Measurements from ENCODE around the gene CUTA. TPM values are rescaled to one million over a fixed set of nuclear protein-coding genes. Genes with fewer than 3 reads are reported as not detected.
"Not testable (repeated sequence)": the region's sequence is repeated elsewhere in the genome, so short reads cannot be mapped to it uniquely, and the experiment has no call there.

Gene CUTA
- total RNA-seq, 1 experiment from 2014 or later = 212 TPM

DNA sequence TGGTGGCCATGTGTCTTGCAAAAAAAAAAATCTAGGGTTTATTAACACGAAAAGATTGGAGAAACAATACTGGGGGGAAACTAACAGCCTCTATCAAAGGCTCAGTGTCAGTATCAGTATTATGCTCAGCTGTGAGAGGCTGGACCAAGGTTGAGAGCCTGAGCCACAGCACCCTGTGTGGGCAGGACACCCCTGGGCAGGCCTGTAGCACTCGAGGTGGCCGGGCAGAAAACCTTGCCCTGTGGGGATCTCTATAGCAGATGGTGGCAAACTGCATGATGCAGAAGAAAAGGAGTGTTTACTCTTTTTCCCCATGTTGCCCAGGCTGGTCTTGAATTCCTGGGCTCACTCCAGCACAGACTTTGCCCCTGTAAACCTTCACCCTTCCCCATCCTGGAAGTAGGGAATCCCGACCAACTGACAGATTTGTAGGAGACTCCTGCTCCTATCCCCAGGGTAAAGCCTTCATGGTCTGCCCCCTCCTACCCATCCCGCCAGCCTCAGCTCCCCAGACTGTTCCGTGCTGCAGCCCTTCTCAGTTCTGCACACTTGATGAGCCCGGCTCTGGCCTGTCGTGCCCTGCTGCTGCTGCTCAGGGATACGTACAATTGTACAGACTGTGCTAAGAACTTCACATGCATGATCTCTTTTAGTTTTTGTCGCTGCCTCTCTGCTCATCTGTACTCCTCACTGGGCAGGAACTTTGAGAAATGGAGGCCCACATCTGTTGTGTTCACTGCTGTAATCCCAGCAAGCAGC is 34.3 kb downstream of the CUTA start:
- no peak for DNase-seq (ENCODE audit: unreplicated experiment)
- Mint-ChIP-seq H3K4me1 (ENCODE audit: insufficient read depth, unreplicated experiment) (peaks cover 14% of the 10 kb centered on the region), H3K9me3 (ENCODE audit: unreplicated experiment) (no peaks in the 10 kb centered on the region), H3K4me3 (ENCODE audit: unreplicated experiment) (no peak overlapping the region), H3K27me3 (ENCODE audit: insufficient read depth, unreplicated experiment) (no peaks in the 10 kb centered on the region), H3K27ac (ENCODE audit: low read depth, unreplicated experiment) (no peak overlapping the region), H3K36me3 (ENCODE audit: insufficient read depth, unreplicated experiment) (no peaks in the 10 kb centered on the region)
- no TSS peak for BruUV-seq (replicated peaks)
- ChIA-PET POLR2A (interaction anchor here (1.1 to 1.6 kb wide), 2 partner anchors 8 to 84 kb away, joined by 4 to 15 read pairs; no protein-coding TSS in a partner anchor), CTCF (interaction anchor here (0.6 to 1.9 kb wide), 7 partner anchors 9 to 152 kb away, joined by 3 to 10 read pairs (median 3); no protein-coding TSS in a partner anchor)
- TF ChIP-seq, protein P1, sequence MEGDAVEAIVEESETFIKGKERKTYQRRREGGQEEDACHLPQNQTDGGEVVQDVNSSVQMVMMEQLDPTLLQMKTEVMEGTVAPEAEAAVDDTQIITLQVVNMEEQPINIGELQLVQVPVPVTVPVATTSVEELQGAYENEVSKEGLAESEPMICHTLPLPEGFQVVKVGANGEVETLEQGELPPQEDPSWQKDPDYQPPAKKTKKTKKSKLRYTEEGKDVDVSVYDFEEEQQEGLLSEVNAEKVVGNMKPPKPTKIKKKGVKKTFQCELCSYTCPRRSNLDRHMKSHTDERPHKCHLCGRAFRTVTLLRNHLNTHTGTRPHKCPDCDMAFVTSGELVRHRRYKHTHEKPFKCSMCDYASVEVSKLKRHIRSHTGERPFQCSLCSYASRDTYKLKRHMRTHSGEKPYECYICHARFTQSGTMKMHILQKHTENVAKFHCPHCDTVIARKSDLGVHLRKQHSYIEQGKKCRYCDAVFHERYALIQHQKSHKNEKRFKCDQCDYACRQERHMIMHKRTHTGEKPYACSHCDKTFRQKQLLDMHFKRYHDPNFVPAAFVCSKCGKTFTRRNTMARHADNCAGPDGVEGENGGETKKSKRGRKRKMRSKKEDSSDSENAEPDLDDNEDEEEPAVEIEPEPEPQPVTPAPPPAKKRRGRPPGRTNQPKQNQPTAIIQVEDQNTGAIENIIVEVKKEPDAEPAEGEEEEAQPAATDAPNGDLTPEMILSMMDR (IDR thresholded peaks at IDR 0.05; ENCODE audit: unreplicated experiment) = no peak
- intact Hi-C loops (cut with micrococcal nuclease) = no loop called here

DNA sequence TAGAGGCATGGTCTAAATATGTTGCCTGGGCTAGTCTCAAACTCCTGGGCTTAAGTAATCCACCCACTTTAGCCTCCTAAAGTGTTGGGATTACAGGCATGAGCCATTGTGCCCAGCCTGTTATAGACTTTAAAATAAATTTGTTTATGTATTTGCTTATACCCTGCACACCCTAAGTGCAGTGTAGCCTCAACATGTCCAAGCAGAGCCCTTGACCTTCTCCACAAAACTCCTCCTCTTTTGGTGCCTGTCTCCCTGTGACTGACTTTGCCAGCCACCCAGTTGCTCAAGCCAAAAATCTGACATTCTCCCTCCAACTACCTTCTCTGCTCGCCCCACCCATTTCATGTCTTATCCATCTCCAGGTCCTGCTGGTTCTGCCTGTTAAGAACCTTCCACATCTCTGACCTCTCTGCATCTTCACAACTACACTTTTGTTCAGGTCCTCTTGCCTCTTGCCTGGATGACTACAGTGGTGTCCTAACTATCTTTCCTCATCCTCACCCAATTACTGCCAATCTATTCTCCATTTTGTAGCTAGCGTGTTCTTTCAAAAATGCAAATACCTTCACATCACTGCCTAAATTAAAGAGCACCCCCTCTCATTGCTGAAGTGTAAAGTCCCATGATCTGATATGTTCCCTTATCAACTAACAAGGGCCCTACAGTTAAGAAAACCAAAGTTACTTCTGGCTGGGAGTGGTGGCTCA is 37.5 kb downstream of the CUTA start:
- peak overlapping the region; percentile 0 for H3K27ac Mint-ChIP-seq (ENCODE audit: low read depth, unreplicated experiment)
- H3K4me1 Mint-ChIP-seq (ENCODE audit: insufficient read depth, unreplicated experiment) = peaks cover 14% of the 10 kb centered on the region
- DNase-seq (ENCODE audit: unreplicated experiment) = peak; percentile 19
- BruUV-seq (replicated peaks) = no TSS peak
- CTCF ChIA-PET = interaction anchor here (1.4 kb wide), 1 partner anchor 10 kb away, joined by 8 read pairs; no protein-coding TSS in a partner anchor
- POLR2A ChIA-PET = interaction anchor here (0.9 kb wide), 1 partner anchor 11 kb away, joined by 3 read pairs; no protein-coding TSS in a partner anchor
- peaks cover 15% of the 10 kb centered on the region for H3K36me3 Mint-ChIP-seq (ENCODE audit: insufficient read depth, unreplicated experiment)
- intact Hi-C loops (cut with micrococcal nuclease) = no loop called here
- H3K9me3 Mint-ChIP-seq (ENCODE audit: unreplicated experiment) = no peaks in the 10 kb centered on the region
- no peak overlapping the region for H3K4me3 Mint-ChIP-seq (ENCODE audit: unreplicated experiment)
- TF ChIP-seq, protein P1 (IDR thresholded peaks at IDR 0.05; ENCODE audit: unreplicated experiment) = no peak
- H3K27me3 Mint-ChIP-seq (ENCODE audit: insufficient read depth, unreplicated experiment) = no peaks in the 10 kb centered on the region

- H3K27ac Mint-ChIP-seq (ENCODE audit: low read depth, unreplicated experiment); H3K4me3 Mint-ChIP-seq (ENCODE audit: unreplicated experiment); H3K27me3 Mint-ChIP-seq (ENCODE audit: insufficient read depth, unreplicated experiment); DNase-seq (ENCODE audit: unreplicated experiment); POLR2A ChIA-PET; H3K9me3 Mint-ChIP-seq (ENCODE audit: unreplicated experiment); BruUV-seq (replicated peaks); intact Hi-C loops (cut with micrococcal nuclease): not testable (repeated sequence)
- Mint-ChIP-seq H3K36me3 (ENCODE audit: insufficient read depth, unreplicated experiment) (peaks cover 15% of the 10 kb centered on the region), H3K4me1 (ENCODE audit: insufficient read depth, unreplicated experiment) (peaks cover 19% of the 10 kb centered on the region)
- CTCF ChIA-PET = interaction anchor here (0.7 kb wide), 1 partner anchor 39 kb away, joined by 3 read pairs; the partner anchor contains the start of gene CUTA
These were observed 38.7 kb downstream of the CUTA start for GRCh38 chr6:33379184-33379583.

GRCh38 chr6:33377171-33377570 is 40.7 kb downstream of the CUTA start:
- Mint-ChIP-seq H3K27ac (ENCODE audit: low read depth, unreplicated experiment) (no peak overlapping the region), H3K4me3 (ENCODE audit: unreplicated experiment) (no peak overlapping the region), H3K9me3 (ENCODE audit: unreplicated experiment) (no peaks in the 10 kb centered on the region), H3K4me1 (ENCODE audit: insufficient read depth, unreplicated experiment) (peaks cover 22% of the 10 kb centered on the region), H3K27me3 (ENCODE audit: insufficient read depth, unreplicated experiment) (no peaks in the 10 kb centered on the region), H3K36me3 (ENCODE audit: insufficient read depth, unreplicated experiment) (peaks cover 15% of the 10 kb centered on the region)
- ChIA-PET POLR2A (no interaction called here), CTCF (interaction anchor here (0.7 to 2.9 kb wide), 2 partner anchors 14 to 59 kb away, joined by 4 to 14 read pairs; no protein-coding TSS in a partner anchor)
- no peak for DNase-seq (ENCODE audit: unreplicated experiment)
- TF ChIP-seq, protein P1 (IDR thresholded peaks at IDR 0.05; ENCODE audit: unreplicated experiment) = no peak
- intact Hi-C loops (cut with micrococcal nuclease) = no loop called here
- BruUV-seq (replicated peaks) = no TSS peak

Measured in MCF 10A (cell line).